Osteocyte (in vitro differentiated cells): ENCODE measurements around the gene C3orf22. TPM values are rescaled to one million over a fixed set of nuclear protein-coding genes. Genes with fewer than 3 reads are reported as not detected.

Experiments used
- DNase-seq: peaks from one replicate; pipeline ENCODE4 v3.0.0; 2021; ENCODE audit warnings: mixed read lengths; ENCODE audit not compliant: unreplicated experiment; ENCODE audit errors: extremely low spot score
- H3K27ac Mint-ChIP-seq: one replicate; pipeline ENCODE4 v1.8.0; 2021; ENCODE audit warnings: mild to moderate bottlenecking, mixed read lengths; ENCODE audit not compliant: unreplicated experiment
- H3K27me3 Mint-ChIP-seq: one replicate; pipeline ENCODE4 v1.8.0; 2021; ENCODE audit warnings: mixed read lengths; ENCODE audit not compliant: unreplicated experiment
- H3K36me3 Mint-ChIP-seq: one replicate; pipeline ENCODE4 v1.8.0; 2021; ENCODE audit warnings: mixed read lengths; ENCODE audit not compliant: unreplicated experiment
- H3K4me1 Mint-ChIP-seq: one replicate; pipeline ENCODE4 v1.8.0; 2021; ENCODE audit warnings: mixed read lengths; ENCODE audit not compliant: unreplicated experiment
- H3K4me3 Mint-ChIP-seq: one replicate; pipeline ENCODE4 v1.8.0; 2021; ENCODE audit warnings: mild to moderate bottlenecking, moderate library complexity, mixed read lengths; ENCODE audit not compliant: unreplicated experiment
- H3K9me3 Mint-ChIP-seq: one replicate; pipeline ENCODE4 v1.8.0; 2021; ENCODE audit warnings: mixed read lengths; ENCODE audit not compliant: unreplicated experiment
- CTCF ChIP-seq: fragments of 200-600 bp; sonication (generic); IDR thresholded peaks from 2 replicates; pipeline ENCODE4 v1.5.0; 2021; ENCODE audit warnings: antibody characterized with exemption, mild to moderate bottlenecking, moderate library complexity
- total RNA-seq: library from RNA; stranded (reverse); gene quantifications from 2 replicates; pipeline ENCODE4 v1.2.1, GENCODE V29; 2021

C3orf22 gene
- total RNA-seq, 1 donor from 2014 or later = not detected

DNA sequence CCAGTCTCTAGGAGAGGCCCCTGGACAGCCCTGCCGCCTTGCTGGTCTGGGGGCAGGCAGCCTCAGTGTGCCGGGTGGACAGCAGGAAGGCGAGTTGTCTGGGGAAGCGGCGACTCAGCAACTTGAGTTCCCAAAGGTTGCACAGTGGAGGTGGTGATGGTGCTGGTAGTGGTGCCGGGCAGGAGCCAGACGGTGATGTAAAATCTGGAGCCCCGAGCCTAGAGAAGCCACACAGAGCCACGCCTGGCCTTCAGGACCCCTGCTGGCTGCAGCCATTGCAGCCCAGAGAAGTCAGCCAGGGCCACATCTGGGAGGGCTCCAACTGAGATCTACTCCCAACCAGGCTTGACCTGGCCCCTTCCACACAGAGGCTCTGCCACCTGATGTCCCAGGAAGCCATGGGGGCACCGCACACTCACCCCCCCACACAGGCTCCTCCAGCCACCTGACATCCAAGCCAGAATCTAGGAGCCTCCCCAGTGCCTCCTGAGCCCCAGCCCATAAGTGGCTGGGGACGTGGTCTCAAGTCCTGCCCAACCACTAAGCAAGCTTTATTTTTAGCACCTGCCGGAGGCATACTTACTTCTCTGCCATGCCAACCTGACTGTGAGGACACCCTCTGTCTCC lies 8.8 kb downstream of the C3orf22 start:
- Mint-ChIP-seq H3K4me1 (peaks cover 13% of the 10 kb centered on the region), H3K9me3 (no peaks in the 10 kb centered on the region), H3K36me3 (no peaks in the 10 kb centered on the region), H3K27ac (no peak overlapping the region), H3K4me3 (no peak overlapping the region), H3K27me3 (peaks cover 27% of the 10 kb centered on the region)
- DNase-seq = peak; percentile 77
- TF ChIP-seq CTCF = no peak

GRCh38 chr3:126548556-126549466 lies 9.9 kb downstream of the C3orf22 start:
- H3K36me3 Mint-ChIP-seq = no peaks in the 10 kb centered on the region
- no peak for DNase-seq
- H3K4me1 Mint-ChIP-seq = peaks cover 13% of the 10 kb centered on the region
- TF ChIP-seq CTCF = no peak
- H3K4me3 Mint-ChIP-seq = no peak overlapping the region
- no peaks in the 10 kb centered on the region for H3K9me3 Mint-ChIP-seq
- peaks cover 27% of the 10 kb centered on the region for H3K27me3 Mint-ChIP-seq
- no peak overlapping the region for H3K27ac Mint-ChIP-seq

- no peak overlapping the region for H3K27ac Mint-ChIP-seq
- H3K27me3 Mint-ChIP-seq = peaks cover 27% of the 10 kb centered on the region
- DNase-seq = peak; percentile 32
- no peak for TF ChIP-seq CTCF
- H3K36me3 Mint-ChIP-seq = no peaks in the 10 kb centered on the region
- H3K4me3 Mint-ChIP-seq = no peak overlapping the region
- H3K9me3 Mint-ChIP-seq = no peaks in the 10 kb centered on the region
- H3K4me1 Mint-ChIP-seq = peaks cover 13% of the 10 kb centered on the region
These were observed 11.0 kb downstream of the C3orf22 start for GRCh38 chr3:126547721-126548120.

GRCh38 chr3:126546549-126547239 lies 12.0 kb downstream of the C3orf22 start:
- Mint-ChIP-seq H3K36me3 (no peaks in the 10 kb centered on the region), H3K9me3 (no peaks in the 10 kb centered on the region), H3K4me1 (peaks cover 13% of the 10 kb centered on the region), H3K4me3 (no peak overlapping the region), H3K27ac (no peak overlapping the region), H3K27me3 (peaks cover 27% of the 10 kb centered on the region)
- no peak for TF ChIP-seq CTCF
- DNase-seq = peak; percentile 57

DNA sequence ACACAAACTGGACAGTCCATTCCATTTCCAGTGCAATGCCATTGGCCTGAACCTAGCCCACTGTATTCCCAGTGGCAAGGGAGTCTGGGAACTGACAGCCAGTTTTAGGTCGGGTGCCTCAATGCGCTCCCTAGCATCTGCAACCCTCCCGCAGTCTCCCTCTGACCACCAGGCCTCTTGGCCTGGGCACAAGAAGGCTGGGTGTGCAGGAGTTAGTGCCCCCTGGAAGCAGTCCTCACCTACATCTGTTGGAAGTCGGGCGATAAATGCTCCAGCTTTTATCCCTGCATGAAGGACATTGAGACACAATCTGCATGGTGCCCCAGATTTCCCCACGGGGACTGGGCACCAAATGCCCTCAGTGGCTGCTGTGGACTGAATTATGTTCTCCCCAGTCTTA lies 12.7 kb downstream of the C3orf22 start:
- Mint-ChIP-seq H3K9me3 (no peaks in the 10 kb centered on the region), H3K36me3 (no peaks in the 10 kb centered on the region), H3K27me3 (peaks cover 27% of the 10 kb centered on the region), H3K4me3 (no peak overlapping the region), H3K4me1 (peaks cover 13% of the 10 kb centered on the region), H3K27ac (no peak overlapping the region)
- DNase-seq = peak; percentile 59
- no peak for TF ChIP-seq CTCF
